ENCODE results near the gene MORC2.

DNA sequence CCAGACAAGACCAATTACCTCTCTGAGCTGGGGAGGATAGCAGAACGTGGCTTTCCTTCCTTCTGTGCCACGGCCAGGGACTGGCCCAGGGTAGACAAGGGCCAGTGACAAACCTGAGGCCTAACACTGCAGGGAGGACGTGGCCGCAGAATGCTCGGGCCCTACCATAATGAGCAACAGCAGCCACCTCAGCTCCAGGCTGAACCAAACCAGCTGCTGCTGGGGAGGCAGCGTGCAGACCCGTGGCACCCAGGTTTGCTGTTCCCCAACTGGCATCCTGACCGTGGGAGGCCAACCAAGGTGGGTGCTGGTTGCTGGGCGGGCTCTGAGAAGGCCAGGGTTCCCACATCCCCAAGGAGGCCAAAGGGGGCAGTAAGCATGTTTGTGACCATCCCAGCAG is 83.0 kb downstream of the MORC2 start:
- no peak for TF ChIP-seq ZNF175 (tag by site-specific recombination; IDR thresholded peaks at IDR 0.05)
- no peak for TF ChIP-seq KLF8 (tag by site-specific recombination; IDR thresholded peaks at IDR 0.05)
- TF ChIP-seq, protein P1, sequence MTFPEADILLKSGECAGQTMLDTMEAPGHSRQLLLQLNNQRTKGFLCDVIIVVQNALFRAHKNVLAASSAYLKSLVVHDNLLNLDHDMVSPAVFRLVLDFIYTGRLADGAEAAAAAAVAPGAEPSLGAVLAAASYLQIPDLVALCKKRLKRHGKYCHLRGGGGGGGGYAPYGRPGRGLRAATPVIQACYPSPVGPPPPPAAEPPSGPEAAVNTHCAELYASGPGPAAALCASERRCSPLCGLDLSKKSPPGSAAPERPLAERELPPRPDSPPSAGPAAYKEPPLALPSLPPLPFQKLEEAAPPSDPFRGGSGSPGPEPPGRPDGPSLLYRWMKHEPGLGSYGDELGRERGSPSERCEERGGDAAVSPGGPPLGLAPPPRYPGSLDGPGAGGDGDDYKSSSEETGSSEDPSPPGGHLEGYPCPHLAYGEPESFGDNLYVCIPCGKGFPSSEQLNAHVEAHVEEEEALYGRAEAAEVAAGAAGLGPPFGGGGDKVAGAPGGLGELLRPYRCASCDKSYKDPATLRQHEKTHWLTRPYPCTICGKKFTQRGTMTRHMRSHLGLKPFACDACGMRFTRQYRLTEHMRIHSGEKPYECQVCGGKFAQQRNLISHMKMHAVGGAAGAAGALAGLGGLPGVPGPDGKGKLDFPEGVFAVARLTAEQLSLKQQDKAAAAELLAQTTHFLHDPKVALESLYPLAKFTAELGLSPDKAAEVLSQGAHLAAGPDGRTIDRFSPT (tag by site-specific recombination; IDR thresholded peaks at IDR 0.05): no peak
- TF ChIP-seq, protein P2, sequence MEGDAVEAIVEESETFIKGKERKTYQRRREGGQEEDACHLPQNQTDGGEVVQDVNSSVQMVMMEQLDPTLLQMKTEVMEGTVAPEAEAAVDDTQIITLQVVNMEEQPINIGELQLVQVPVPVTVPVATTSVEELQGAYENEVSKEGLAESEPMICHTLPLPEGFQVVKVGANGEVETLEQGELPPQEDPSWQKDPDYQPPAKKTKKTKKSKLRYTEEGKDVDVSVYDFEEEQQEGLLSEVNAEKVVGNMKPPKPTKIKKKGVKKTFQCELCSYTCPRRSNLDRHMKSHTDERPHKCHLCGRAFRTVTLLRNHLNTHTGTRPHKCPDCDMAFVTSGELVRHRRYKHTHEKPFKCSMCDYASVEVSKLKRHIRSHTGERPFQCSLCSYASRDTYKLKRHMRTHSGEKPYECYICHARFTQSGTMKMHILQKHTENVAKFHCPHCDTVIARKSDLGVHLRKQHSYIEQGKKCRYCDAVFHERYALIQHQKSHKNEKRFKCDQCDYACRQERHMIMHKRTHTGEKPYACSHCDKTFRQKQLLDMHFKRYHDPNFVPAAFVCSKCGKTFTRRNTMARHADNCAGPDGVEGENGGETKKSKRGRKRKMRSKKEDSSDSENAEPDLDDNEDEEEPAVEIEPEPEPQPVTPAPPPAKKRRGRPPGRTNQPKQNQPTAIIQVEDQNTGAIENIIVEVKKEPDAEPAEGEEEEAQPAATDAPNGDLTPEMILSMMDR (tag by site-specific recombination; IDR thresholded peaks at IDR 0.05): no peak
- no peak for TF ChIP-seq YY1 (tag by site-specific recombination; IDR thresholded peaks at IDR 0.05)
- no peak for TF ChIP-seq GLIS2 (tag by site-specific recombination; IDR thresholded peaks at IDR 0.05)
- TF ChIP-seq, protein P3, sequence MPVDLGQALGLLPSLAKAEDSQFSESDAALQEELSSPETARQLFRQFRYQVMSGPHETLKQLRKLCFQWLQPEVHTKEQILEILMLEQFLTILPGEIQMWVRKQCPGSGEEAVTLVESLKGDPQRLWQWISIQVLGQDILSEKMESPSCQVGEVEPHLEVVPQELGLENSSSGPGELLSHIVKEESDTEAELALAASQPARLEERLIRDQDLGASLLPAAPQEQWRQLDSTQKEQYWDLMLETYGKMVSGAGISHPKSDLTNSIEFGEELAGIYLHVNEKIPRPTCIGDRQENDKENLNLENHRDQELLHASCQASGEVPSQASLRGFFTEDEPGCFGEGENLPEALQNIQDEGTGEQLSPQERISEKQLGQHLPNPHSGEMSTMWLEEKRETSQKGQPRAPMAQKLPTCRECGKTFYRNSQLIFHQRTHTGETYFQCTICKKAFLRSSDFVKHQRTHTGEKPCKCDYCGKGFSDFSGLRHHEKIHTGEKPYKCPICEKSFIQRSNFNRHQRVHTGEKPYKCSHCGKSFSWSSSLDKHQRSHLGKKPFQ (tag by site-specific recombination; IDR thresholded peaks at IDR 0.05): no peak
- no peak for TF ChIP-seq MEIS1 (CRISPR knock-in tag; IDR thresholded peaks at IDR 0.05; ENCODE audit: borderline replicate concordance)
